GM13976 (cell line): ENCODE results near the gene VEPH1.

Experiments
- DNase-seq: peaks from one replicate; pipeline ENCODE4 v3.0.0; 2012; ENCODE audit warnings: low spot score
- in situ Hi-C: fragments of 300-500 bp; cut with MboI; formaldehyde crosslinking; loops from one replicate; pipeline ENCODE4 v1.12.0; 2022; ENCODE audit warnings: low sequenced_read_pairs, mixed read lengths, inconsistent platforms; ENCODE audit not compliant: unreplicated experiment
- TF ChIP-seq, protein P1 (sequence below): IDR thresholded peaks from 2 replicates; pipeline ENCODE4 v1.5.1; 2012; ENCODE audit warnings: borderline replicate concordance, mild to moderate bottlenecking; ENCODE audit not compliant: insufficient read depth; ENCODE audit errors: extremely low read depth, missing control alignments, control extremely low read depth

Gene VEPH1

DNA sequence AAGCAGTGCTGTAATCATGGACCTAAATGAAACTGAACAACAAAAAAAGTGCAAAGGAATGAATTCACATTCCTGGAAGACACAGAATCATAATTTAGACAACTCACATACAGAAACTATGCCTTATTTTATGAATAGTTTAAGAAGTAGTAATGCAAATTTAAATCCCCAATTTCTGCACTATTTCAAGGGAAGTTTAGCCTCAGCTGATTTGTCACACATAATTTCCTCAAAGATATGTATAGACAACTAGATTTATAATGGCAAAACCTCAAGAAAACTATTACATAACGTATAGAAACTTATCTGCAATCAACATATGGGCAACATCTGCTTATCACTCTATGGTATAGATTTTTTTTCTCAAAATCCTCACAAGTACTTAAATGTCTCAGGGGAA, 74.4 kb downstream of the VEPH1 start:
- in situ Hi-C loops = no loop called here
- TF ChIP-seq, protein P1, sequence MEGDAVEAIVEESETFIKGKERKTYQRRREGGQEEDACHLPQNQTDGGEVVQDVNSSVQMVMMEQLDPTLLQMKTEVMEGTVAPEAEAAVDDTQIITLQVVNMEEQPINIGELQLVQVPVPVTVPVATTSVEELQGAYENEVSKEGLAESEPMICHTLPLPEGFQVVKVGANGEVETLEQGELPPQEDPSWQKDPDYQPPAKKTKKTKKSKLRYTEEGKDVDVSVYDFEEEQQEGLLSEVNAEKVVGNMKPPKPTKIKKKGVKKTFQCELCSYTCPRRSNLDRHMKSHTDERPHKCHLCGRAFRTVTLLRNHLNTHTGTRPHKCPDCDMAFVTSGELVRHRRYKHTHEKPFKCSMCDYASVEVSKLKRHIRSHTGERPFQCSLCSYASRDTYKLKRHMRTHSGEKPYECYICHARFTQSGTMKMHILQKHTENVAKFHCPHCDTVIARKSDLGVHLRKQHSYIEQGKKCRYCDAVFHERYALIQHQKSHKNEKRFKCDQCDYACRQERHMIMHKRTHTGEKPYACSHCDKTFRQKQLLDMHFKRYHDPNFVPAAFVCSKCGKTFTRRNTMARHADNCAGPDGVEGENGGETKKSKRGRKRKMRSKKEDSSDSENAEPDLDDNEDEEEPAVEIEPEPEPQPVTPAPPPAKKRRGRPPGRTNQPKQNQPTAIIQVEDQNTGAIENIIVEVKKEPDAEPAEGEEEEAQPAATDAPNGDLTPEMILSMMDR = no peak
- no peak for DNase-seq

DNA sequence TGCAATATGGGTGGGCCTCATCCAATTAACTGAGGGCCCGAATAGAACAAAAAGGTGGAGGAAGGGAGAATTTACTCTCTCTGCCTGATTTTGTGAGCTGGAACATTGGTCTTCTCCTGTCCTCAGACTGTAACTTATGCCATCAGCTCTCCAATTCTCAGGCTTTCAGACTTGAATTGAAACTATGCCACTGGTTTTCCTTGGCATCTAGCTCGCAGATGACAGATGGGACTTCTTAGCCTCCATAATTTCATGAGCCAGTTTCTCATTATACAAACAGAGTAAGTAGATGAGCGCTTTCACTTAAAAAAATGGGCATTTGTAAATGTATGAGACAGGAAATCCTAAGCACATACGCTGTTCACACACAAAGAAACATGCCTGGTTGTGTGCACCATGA, 75.3 kb downstream of the VEPH1 start:
- no peak for DNase-seq
- TF ChIP-seq, protein P1 = no peak
- in situ Hi-C loops = no loop called here

DNA sequence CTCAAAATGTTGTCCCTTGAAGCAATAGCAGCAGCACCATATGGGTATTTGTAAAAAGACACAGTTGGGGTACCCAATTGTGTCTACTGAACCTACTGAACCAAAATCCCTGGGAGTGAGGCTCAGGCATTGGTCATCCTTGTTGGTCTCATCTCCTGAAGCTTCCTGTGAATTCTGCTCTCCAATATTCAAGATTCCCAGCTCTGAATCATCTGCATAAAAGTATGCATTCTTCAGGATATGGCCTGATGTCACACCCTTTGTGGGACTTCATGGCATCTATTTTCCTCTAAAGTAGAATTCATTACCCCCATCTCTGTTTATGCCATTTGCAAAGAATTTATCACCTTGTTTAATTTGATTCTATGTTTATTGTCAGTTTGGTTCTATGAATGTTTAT, 79.9 kb downstream of the VEPH1 start:
- no peak for DNase-seq
- TF ChIP-seq, protein P1 = no peak
- in situ Hi-C loops = no loop called here

DNA sequence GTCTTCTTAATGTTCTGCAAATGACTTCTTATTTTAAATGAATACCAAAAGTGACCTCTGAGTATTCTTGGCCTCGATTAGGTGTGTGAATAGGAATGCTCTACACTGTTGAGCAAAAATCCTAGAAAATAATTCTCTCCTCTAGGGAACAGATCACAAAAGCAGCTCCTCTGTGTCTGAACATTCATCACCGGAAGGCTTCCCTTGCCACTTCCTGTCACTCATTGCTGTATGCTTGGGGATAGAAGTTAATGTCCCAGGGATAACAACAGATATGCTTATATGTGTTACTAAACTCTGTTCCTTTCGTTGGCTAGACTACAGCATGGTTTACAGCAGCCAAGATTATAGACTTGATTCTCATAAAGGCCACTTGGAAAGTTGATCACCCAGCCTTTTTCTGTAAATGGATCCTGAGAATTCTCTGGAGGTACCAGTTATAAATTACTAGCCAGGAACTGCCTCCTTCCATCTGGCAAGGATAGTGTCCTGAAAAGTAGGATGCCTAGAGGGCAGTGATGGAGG, 82.5 kb downstream of the VEPH1 start:
- DNase-seq = no peak
- in situ Hi-C loops = no loop called here

DNA sequence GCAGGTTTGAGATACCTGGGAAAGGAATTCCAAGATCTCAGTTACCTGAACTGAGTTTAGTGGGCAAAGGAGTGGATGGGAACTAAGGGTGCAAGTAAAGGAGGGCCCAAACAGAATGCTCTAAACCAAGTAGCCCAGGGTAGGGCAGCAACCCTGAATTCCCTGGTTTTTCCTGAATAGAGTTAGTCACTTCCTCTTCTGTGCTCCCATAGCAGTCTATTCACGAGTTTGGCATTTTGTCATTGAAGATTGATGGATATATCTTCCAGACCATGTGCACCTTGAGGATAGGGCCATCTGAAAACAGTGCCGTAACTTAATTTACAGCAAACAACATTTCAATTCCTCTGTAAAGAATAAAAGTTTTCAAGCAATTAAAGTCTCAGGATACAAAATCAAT, 85.1 kb downstream of the VEPH1 start:
- in situ Hi-C loops = no loop called here
- TF ChIP-seq, protein P1 = no peak
- DNase-seq = no peak

More for the DNA sequence above, 82.5 kb downstream of the VEPH1 start:
- TF ChIP-seq, protein P1 = no peak

DNA sequence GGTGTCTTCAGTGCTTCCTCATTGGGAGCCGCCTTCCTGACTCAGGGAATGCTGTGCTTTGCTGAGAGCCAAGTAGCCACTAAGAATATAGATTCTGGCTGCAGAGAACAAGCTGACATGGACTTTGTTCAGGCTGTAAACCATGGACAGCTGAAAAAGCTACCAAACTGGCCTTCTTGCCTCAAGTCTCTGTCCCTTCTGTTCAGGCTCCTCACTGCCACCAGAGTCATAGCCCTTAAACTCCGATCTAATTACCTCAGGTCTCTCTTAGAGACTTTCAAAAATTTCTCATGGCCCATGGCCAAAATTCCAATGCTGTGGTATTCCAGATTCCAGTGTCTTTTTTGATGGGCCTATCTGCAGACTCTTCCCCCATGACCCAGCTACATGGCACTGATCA, 86.0 kb downstream of the VEPH1 start:
- TF ChIP-seq, protein P1 = no peak
- no peak for DNase-seq
- in situ Hi-C loops = no loop called here
